ENCODE measurements around the gene TMEM80.
"Not testable (repeated sequence)": the region's sequence is repeated elsewhere in the genome, so short reads cannot be mapped to it uniquely, and the experiment has no call there.

DNA sequence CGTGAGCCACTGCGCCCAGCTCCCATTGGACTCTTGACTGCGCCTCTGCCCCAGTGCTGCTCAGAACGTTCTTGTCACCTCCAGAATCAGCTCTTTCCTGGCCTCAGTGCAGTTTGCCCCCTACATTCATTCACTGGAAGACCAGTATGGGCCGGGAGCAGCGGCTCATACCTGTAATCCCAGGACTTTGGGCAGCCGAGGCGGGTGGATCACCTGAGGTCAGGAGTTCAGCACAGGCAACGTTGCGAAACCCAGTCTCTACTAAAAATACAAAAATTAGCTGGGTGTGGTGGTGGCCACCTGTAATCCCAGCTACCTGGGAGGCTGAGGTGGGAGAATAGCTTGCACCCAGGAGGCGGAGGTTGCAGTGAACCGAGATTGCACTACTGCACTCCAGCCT is 41.2 kb upstream of the TMEM80 start:
- TF ChIP-seq, protein P1, sequence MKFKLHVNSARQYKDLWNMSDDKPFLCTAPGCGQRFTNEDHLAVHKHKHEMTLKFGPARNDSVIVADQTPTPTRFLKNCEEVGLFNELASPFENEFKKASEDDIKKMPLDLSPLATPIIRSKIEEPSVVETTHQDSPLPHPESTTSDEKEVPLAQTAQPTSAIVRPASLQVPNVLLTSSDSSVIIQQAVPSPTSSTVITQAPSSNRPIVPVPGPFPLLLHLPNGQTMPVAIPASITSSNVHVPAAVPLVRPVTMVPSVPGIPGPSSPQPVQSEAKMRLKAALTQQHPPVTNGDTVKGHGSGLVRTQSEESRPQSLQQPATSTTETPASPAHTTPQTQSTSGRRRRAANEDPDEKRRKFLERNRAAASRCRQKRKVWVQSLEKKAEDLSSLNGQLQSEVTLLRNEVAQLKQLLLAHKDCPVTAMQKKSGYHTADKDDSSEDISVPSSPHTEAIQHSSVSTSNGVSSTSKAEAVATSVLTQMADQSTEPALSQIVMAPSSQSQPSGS (IDR thresholded peaks at IDR 0.05; ENCODE audit: low read length): not testable (repeated sequence)
- TF ChIP-seq, protein P2, sequence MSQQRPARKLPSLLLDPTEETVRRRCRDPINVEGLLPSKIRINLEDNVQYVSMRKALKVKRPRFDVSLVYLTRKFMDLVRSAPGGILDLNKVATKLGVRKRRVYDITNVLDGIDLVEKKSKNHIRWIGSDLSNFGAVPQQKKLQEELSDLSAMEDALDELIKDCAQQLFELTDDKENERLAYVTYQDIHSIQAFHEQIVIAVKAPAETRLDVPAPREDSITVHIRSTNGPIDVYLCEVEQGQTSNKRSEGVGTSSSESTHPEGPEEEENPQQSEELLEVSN (IDR thresholded peaks at IDR 0.05): not testable (repeated sequence)
- TF ChIP-seq MAFK (IDR thresholded peaks at IDR 0.05; ENCODE audit: low read depth, low read length): not testable (repeated sequence)
- TF ChIP-seq, protein P3, sequence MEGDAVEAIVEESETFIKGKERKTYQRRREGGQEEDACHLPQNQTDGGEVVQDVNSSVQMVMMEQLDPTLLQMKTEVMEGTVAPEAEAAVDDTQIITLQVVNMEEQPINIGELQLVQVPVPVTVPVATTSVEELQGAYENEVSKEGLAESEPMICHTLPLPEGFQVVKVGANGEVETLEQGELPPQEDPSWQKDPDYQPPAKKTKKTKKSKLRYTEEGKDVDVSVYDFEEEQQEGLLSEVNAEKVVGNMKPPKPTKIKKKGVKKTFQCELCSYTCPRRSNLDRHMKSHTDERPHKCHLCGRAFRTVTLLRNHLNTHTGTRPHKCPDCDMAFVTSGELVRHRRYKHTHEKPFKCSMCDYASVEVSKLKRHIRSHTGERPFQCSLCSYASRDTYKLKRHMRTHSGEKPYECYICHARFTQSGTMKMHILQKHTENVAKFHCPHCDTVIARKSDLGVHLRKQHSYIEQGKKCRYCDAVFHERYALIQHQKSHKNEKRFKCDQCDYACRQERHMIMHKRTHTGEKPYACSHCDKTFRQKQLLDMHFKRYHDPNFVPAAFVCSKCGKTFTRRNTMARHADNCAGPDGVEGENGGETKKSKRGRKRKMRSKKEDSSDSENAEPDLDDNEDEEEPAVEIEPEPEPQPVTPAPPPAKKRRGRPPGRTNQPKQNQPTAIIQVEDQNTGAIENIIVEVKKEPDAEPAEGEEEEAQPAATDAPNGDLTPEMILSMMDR (IDR thresholded peaks at IDR 0.05; ENCODE audit: control extremely low read depth in 1 of 3, insufficient read depth in 1 of 3, low read depth in 1 of 3, low read length in 3 of 3): not testable (repeated sequence)
